Measurements from ENCODE around the gene ZEB2.

- TF ChIP-seq CTCF (IDR thresholded peaks at IDR 0.05): no peak
- TF ChIP-seq POLR2A (IDR thresholded peaks at IDR 0.05): no peak
Observed at GRCh38 chr2:144429396-144430112, 90.4 kb downstream of the ZEB2 start.

Data from adrenal gland (tissue), 5 donors.